GM10266 (cell line): ENCODE measurements around the gene KCNMA1.

Experiments
- DNase-seq: peaks from one replicate; pipeline ENCODE4 v3.0.0; 2012; ENCODE audit errors: extremely low spot score
- CTCF ChIP-seq: IDR thresholded peaks from 2 replicates; pipeline ENCODE4 v1.5.1; 2012; ENCODE audit warnings: mild to moderate bottlenecking, low read depth; ENCODE audit not compliant: control insufficient read depth, insufficient read depth; ENCODE audit errors: missing control alignments

KCNMA1 gene

GRCh38 chr10:77236029-77236428 is 401.6 kb downstream of the KCNMA1 start:
- TF ChIP-seq CTCF, result no peak

GRCh38 chr10:77234599-77234998 is 403.0 kb downstream of the KCNMA1 start:
- TF ChIP-seq CTCF, result no peak
- no peak for DNase-seq

More at GRCh38 chr10:77236029-77236428, 401.6 kb downstream of the KCNMA1 start:
- no peak for DNase-seq

- no peak for TF ChIP-seq CTCF
- no peak for DNase-seq
Measured at GRCh38 chr10:77233466-77233865, 404.1 kb downstream of the KCNMA1 start.

- no peak for DNase-seq
- no peak for TF ChIP-seq CTCF
Measured at GRCh38 chr10:77231884-77232610, 405.6 kb downstream of the KCNMA1 start.

GRCh38 chr10:77231375-77231774 is 406.2 kb downstream of the KCNMA1 start:
- no peak for TF ChIP-seq CTCF
- DNase-seq, result no peak

- no peak for DNase-seq
- TF ChIP-seq CTCF, result no peak
Measured at GRCh38 chr10:77230194-77230593, 407.4 kb downstream of the KCNMA1 start.

GRCh38 chr10:77229704-77230103 is 407.9 kb downstream of the KCNMA1 start:
- DNase-seq, result no peak
- no peak for TF ChIP-seq CTCF
